Epithelial cell of proximal tubule (primary cell): ENCODE results near the gene KHSRP. TPM values are rescaled to one million over a fixed set of nuclear protein-coding genes. Genes with fewer than 3 reads are reported as not detected.

Experiments used
- DNase-seq: peaks from one replicate; pipeline ENCODE4 v3.0.0-alpha.2; 2011; ENCODE audit warnings: low read depth
- H3K4me3 ChIP-seq: 2 replicates; pipeline ENCODE4 v1.5.1; 2011; ENCODE audit warnings: low read depth, mild to moderate bottlenecking, low read length
- CTCF ChIP-seq: conservative IDR thresholded peaks from 2 replicates; pipeline ENCODE4 v1.5.1; 2012; ENCODE audit warnings: low read depth, mild to moderate bottlenecking, low read length
- total RNA-seq: library from RNA; depleted of rRNA; stranded (reverse); fragments of >200 nt; gene quantifications from 2 replicates; pipeline ENCODE4 v1.2.3, GENCODE V29; 2015

KHSRP gene
- total RNA-seq, 1 donor from 2014 or later, result 96.0 TPM

DNA sequence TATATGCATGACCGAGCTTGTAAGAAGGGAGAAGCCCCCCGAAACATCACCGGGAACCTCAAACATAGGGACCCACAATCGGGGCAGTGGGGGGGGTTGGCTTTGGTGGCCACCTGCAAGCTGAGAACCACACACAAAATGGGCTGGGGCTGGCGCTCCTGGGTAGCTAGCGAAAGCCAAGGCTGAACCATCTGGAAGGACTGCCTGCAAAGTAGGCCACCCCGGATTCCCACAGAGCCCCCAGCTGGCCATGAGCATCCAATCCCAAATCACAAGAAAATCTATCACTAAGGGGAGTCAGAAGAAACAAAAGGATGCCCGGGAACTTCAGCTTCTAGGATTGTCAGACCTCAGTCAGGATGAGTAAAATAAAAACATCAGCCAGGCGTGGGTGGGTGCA lies 46.1 kb downstream of the KHSRP start:
- H3K4me3 ChIP-seq, result no peak overlapping the region
- DNase-seq, result no peak
- TF ChIP-seq CTCF, result no peak

GRCh38 chr19:6378041-6378440 lies 46.6 kb downstream of the KHSRP start:
- no peak overlapping the region for H3K4me3 ChIP-seq
- no peak for TF ChIP-seq CTCF
- DNase-seq, result peak; percentile 43

DNA sequence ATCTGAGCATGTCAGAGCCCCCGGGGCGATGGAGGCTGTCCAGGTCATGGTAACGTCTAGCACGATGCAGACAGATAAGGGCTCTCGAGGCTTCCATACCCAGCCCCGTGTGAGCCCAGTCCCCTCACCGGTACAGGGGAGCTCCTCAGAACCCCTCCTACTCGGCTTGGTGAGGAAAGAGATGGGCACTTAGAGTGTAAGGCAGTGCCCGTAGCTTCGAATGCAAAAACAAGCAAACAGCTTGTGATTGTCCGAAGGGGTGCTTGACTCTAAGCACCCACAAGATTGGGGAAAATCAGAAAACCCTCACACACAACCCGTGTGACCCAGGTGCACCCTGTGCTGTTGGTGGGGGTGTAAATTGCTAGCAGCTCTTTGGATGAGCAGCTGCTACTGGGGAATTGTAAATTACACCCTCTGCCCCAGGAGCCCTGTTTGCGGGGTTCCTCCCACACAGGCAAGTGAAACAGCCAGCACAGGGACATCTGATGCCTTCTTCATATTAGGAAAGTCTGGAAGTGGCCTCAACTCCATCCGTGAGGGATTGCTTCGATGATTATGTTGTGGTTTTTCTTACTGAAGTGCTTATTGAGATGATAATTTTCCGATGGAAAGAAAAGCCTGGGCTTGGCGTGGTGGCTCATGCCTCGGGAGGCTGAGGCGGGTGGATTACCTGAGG lies 48.0 kb downstream of the KHSRP start:
- no peak for DNase-seq
- TF ChIP-seq CTCF, result no peak
- no peak overlapping the region for H3K4me3 ChIP-seq

GRCh38 chr19:6375411-6376010 lies 49.1 kb downstream of the KHSRP start, which contains the start of gene PSPN:
Gene PSPN (minus strand): TSS chr19:6375933. CDS start chr19:6375849, 84 bp downstream.
- H3K4me3 ChIP-seq, result no peak within 1 kb of the TSS
- TF ChIP-seq CTCF, result no peak
- no peak for DNase-seq

GRCh38 chr19:6374711-6375410 lies 49.8 kb downstream of the KHSRP start:
- TF ChIP-seq CTCF, result no peak
- no peak overlapping the region for H3K4me3 ChIP-seq
- DNase-seq, result no peak

DNA sequence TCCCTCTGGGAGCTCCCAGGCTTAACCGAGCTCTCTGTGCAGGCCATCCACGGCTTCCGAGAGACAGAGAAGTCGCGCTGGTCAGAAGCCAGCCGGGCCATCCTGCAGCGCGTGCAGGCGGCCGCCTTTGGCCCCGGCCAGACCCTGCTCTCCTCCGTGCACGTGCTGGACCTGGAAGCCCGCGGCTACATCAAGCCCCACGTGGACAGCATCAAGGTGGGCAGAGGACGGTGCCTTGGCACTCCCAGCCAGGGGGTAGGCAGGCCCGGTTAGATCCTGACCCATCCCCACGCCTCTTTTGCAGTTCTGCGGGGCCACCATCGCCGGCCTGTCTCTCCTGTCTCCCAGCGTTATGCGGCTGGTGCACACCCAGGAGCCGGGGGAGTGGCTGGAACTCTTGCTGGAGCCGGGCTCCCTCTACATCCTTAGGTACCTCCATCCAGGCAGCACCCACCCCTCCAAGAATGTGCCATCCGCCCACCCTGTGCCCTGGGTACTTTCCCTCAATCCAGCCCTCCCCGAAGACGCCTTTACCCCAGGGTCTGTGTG lies 50.4 kb downstream of the KHSRP start:
- no peak for TF ChIP-seq CTCF
- peak overlapping the region; percentile 63 for H3K4me3 ChIP-seq
- no peak for DNase-seq
